HepG2 (cell line): ENCODE data around the gene DPT. TPM values are rescaled to one million over a fixed set of nuclear protein-coding genes. Genes with fewer than 3 reads are reported as not detected.
A peak's percentile ranks its signal among the peaks of the same experiment; 100 is the strongest.

Source experiments
- ESRRA ChIP-seq: sonication (generic); formaldehyde crosslinking; IDR thresholded peaks from 2 replicates; pipeline ENCODE4 v1.5.1; 2020; ENCODE audit warnings: mild to moderate bottlenecking, low read depth, missing genetic modification reagents
- HMG20B ChIP-seq: conservative IDR thresholded peaks from 2 replicates; pipeline ENCODE4 v1.6.1; 2016; ENCODE audit warnings: missing genetic modification reagents, missing compliant biosample characterization
- HNRNPLL ChIP-seq: fragments of 200-400 bp; formaldehyde crosslinking; IDR thresholded peaks from 2 replicates; pipeline ENCODE4 v1.6.1; 2017; ENCODE audit warnings: mild to moderate bottlenecking, low read depth, low read length; ENCODE audit not compliant: poor library complexity, severe bottlenecking
- RFX3 ChIP-seq: IDR thresholded peaks from 2 replicates; pipeline ENCODE4 v1.6.1; 2016; ENCODE audit warnings: missing biosample characterization, missing genetic modification reagents
- TMF1 ChIP-seq: sonication (generic); formaldehyde crosslinking; IDR thresholded peaks from 2 replicates; pipeline ENCODE4 v1.8.1; 2022; ENCODE audit warnings: low read depth, missing genetic modification reagents
- ZFP1 ChIP-seq: IDR thresholded peaks from 2 replicates; pipeline ENCODE4 v1.6.1; 2016
- ZFP62 ChIP-seq: sonication (generic); formaldehyde crosslinking; IDR thresholded peaks from 2 replicates; pipeline ENCODE4 v1.4.0; 2020; ENCODE audit warnings: missing genetic modification reagents
- ZFP82 ChIP-seq: sonication (generic); formaldehyde crosslinking; IDR thresholded peaks from 2 replicates; pipeline ENCODE4 v1.5.1; 2020; ENCODE audit warnings: mild to moderate bottlenecking, missing genetic modification reagents, borderline replicate concordance
- ZNF34 ChIP-seq: sonication (generic); formaldehyde crosslinking; IDR thresholded peaks from 2 replicates; pipeline ENCODE4 v1.4.0; 2020; ENCODE audit warnings: mild to moderate bottlenecking, missing genetic modification reagents, borderline replicate concordance
- ZNF432 ChIP-seq: sonication (generic); formaldehyde crosslinking; IDR thresholded peaks from 2 replicates; pipeline ENCODE4 v1.5.0; 2020; ENCODE audit warnings: missing genetic modification reagents, mild to moderate bottlenecking, borderline replicate concordance
- ZNF441 ChIP-seq: sonication (generic); formaldehyde crosslinking; IDR thresholded peaks from 2 replicates; pipeline ENCODE4 v1.7.0; 2021; ENCODE audit warnings: missing genetic modification reagents, borderline replicate concordance
- ZNF496 ChIP-seq: sonication (generic); formaldehyde crosslinking; IDR thresholded peaks from 2 replicates; pipeline ENCODE4 v1.8.1; 2023; ENCODE audit warnings: mild to moderate bottlenecking, moderate library complexity, missing genetic modification reagents; ENCODE audit not compliant: insufficient replicate concordance
- ZNF615 ChIP-seq: sonication (generic); formaldehyde crosslinking; IDR thresholded peaks from 2 replicates; pipeline ENCODE4 v1.5.0; 2020; ENCODE audit warnings: mild to moderate bottlenecking, missing genetic modification reagents, borderline replicate concordance
- ZNF777 ChIP-seq: sonication (generic); formaldehyde crosslinking; IDR thresholded peaks from 2 replicates; pipeline ENCODE4 v1.4.0; 2020; ENCODE audit warnings: missing genetic modification reagents
- ZSCAN9 ChIP-seq: IDR thresholded peaks from 2 replicates; pipeline ENCODE4 v1.6.1; 2016; ENCODE audit warnings: borderline replicate concordance
- polyA plus RNA-seq, 8 experiments: library from polyadenylated mRNA; depleted of rRNA in 3 of 8; stranded (reverse) in 7 of 8; unstranded in 1 of 8; fragments of >200 nt; fragmentation: Illumina TruSeq in 4 of 8; extraction: Trizol in 4 of 8; gene quantifications; 2 replicates each; pipeline versions ENCODE4 v1.2.1 to v1.2.3, GENCODE V29; 2011 to 2016; ENCODE audit warnings: low read depth in 4 of 8, missing spikeins in 1 of 8, mixed read lengths in 1 of 8; ENCODE audit not compliant: insufficient read depth in 1 of 8
- total RNA-seq, 5 experiments: library from RNA; depleted of rRNA; stranded (reverse); fragments of >200 nt; fragmentation: Illumina TruSeq; extraction: Trizol; gene quantifications; 2 replicates each; pipeline ENCODE4 v1.2.3, GENCODE V29; 2016; ENCODE audit warnings: low read depth in 1 of 5
- TF ChIP-seq, protein P1 (sequence below): IDR thresholded peaks from 2 replicates; pipeline ENCODE4 v1.6.1; 2012; ENCODE audit warnings: low read length, improper control_type of control experiment
- TF ChIP-seq, protein P2 (sequence below): sonication (generic); formaldehyde crosslinking; IDR thresholded peaks from 2 replicates; pipeline ENCODE4 v1.8.1; 2022; ENCODE audit warnings: low read depth, mild to moderate bottlenecking, missing genetic modification reagents
- TF ChIP-seq, protein P3 (sequence below): sonication (generic); formaldehyde crosslinking; IDR thresholded peaks from 2 replicates; pipeline ENCODE4 v1.5.1; 2020; ENCODE audit warnings: missing genetic modification reagents, mild to moderate bottlenecking, borderline replicate concordance
- TF ChIP-seq, protein P4 (sequence below): sonication (generic); formaldehyde crosslinking; IDR thresholded peaks from 2 replicates; pipeline ENCODE4 v1.5.1; 2020; ENCODE audit warnings: mild to moderate bottlenecking, missing genetic modification reagents

Gene DPT
- total and polyA plus RNA-seq, 2 of the 13 experiments (the other 11 are each of a cell fraction or from before 2014, with no cell fraction given): 0.04 TPM; not detected in 1

GRCh38 chr1:168693197-168693871 is 35.7 kb downstream of the DPT start (continued):
- TF ChIP-seq, protein P1, sequence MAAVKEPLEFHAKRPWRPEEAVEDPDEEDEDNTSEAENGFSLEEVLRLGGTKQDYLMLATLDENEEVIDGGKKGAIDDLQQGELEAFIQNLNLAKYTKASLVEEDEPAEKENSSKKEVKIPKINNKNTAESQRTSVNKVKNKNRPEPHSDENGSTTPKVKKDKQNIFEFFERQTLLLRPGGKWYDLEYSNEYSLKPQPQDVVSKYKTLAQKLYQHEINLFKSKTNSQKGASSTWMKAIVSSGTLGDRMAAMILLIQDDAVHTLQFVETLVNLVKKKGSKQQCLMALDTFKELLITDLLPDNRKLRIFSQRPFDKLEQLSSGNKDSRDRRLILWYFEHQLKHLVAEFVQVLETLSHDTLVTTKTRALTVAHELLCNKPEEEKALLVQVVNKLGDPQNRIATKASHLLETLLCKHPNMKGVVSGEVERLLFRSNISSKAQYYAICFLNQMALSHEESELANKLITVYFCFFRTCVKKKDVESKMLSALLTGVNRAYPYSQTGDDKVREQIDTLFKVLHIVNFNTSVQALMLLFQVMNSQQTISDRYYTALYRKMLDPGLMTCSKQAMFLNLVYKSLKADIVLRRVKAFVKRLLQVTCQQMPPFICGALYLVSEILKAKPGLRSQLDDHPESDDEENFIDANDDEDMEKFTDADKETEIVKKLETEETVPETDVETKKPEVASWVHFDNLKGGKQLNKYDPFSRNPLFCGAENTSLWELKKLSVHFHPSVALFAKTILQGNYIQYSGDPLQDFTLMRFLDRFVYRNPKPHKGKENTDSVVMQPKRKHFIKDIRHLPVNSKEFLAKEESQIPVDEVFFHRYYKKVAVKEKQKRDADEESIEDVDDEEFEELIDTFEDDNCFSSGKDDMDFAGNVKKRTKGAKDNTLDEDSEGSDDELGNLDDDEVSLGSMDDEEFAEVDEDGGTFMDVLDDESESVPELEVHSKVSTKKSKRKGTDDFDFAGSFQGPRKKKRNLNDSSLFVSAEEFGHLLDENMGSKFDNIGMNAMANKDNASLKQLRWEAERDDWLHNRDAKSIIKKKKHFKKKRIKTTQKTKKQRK: no peak
- TF ChIP-seq ZNF34 (no peak), ZNF496 (no peak), ZFP82 (no peak), HNRNPLL (no peak), ZNF615 (CRISPR knock-in tag) (no peak), RFX3 (no peak), ZFP1 (peak; percentile 60; the same call in 1 of the 2 replicates), ZSCAN9 (CRISPR knock-in tag) (no peak), ZNF432 (CRISPR knock-in tag) (no peak), ESRRA (peak; percentile 65; the same call in 1 of the 2 replicates), ZNF777 (CRISPR knock-in tag) (no peak), TMF1 (no peak), ZNF441 (no peak), ZFP62 (CRISPR knock-in tag) (no peak), HMG20B (no peak)
- TF ChIP-seq, protein P2, sequence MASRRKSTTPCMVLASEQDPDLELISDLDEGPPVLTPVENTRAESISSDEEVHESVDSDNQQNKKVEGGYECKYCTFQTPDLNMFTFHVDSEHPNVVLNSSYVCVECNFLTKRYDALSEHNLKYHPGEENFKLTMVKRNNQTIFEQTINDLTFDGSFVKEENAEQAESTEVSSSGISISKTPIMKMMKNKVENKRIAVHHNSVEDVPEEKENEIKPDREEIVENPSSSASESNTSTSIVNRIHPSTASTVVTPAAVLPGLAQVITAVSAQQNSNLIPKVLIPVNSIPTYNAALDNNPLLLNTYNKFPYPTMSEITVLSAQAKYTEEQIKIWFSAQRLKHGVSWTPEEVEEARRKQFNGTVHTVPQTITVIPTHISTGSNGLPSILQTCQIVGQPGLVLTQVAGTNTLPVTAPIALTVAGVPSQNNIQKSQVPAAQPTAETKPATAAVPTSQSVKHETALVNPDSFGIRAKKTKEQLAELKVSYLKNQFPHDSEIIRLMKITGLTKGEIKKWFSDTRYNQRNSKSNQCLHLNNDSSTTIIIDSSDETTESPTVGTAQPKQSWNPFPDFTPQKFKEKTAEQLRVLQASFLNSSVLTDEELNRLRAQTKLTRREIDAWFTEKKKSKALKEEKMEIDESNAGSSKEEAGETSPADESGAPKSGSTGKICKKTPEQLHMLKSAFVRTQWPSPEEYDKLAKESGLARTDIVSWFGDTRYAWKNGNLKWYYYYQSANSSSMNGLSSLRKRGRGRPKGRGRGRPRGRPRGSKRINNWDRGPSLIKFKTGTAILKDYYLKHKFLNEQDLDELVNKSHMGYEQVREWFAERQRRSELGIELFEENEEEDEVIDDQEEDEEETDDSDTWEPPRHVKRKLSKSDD (CRISPR knock-in tag): no peak
- TF ChIP-seq, protein P3, sequence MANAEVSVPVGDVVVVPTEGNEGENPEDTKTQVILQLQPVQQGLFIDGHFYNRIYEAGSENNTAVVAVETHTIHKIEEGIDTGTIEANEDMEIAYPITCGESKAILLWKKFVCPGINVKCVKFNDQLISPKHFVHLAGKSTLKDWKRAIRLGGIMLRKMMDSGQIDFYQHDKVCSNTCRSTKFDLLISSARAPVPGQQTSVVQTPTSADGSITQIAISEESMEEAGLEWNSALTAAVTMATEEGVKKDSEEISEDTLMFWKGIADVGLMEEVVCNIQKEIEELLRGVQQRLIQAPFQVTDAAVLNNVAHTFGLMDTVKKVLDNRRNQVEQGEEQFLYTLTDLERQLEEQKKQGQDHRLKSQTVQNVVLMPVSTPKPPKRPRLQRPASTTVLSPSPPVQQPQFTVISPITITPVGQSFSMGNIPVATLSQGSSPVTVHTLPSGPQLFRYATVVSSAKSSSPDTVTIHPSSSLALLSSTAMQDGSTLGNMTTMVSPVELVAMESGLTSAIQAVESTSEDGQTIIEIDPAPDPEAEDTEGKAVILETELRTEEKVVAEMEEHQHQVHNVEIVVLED (CRISPR knock-in tag): no peak
- TF ChIP-seq, protein P4, sequence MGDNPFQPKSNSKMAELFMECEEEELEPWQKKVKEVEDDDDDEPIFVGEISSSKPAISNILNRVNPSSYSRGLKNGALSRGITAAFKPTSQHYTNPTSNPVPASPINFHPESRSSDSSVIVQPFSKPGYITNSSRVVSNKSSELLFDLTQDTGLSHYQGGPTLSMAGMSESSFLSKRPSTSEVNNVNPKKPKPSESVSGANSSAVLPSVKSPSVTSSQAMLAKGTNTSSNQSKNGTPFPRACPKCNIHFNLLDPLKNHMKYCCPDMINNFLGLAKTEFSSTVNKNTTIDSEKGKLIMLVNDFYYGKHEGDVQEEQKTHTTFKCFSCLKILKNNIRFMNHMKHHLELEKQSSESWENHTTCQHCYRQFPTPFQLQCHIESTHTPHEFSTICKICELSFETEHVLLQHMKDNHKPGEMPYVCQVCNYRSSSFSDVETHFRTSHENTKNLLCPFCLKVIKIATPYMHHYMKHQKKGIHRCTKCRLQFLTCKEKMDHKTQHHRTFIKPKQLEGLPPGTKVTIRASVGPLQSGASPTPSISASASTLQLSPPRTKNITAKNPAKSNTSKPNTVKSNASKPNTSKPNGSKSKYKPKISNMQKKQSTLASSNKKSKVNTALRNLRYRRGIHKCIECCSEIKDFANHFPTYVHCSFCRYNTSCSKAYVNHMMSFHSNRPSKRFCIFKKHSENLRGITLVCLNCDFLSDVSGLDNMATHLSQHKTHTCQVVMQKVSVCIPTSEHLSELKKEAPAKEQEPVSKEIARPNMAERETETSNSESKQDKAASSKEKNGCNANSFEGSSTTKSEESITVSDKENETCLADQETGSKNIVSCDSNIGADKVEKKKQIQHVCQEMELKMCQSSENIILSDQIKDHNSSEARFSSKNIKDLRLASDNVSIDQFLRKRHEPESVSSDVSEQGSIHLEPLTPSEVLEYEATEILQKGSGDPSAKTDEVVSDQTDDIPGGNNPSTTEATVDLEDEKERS (CRISPR knock-in tag): no peak
